Ectodermal cell (in vitro differentiated cells): ENCODE results near the gene ISLR.

Source experiments
- H3K27ac ChIP-seq: 2 replicates; pipeline ENCODE4 v1.7.0; 2013; ENCODE audit warnings: mild to moderate bottlenecking, low read depth, low read length; ENCODE audit not compliant: insufficient read depth, poor library complexity, severe bottlenecking
- H3K27me3 ChIP-seq: 2 replicates; pipeline ENCODE4 v1.7.0; 2013; ENCODE audit warnings: mild to moderate bottlenecking, low read length; ENCODE audit not compliant: insufficient read depth, control insufficient read depth, poor library complexity, severe bottlenecking
- H3K36me3 ChIP-seq: one replicate; pipeline ENCODE4 v1.7.0; 2013; ENCODE audit warnings: low read length; ENCODE audit not compliant: control insufficient read depth, insufficient read depth
- H3K4me1 ChIP-seq: one replicate; pipeline ENCODE4 v1.7.0; 2013; ENCODE audit warnings: low read length; ENCODE audit not compliant: control insufficient read depth, insufficient read depth
- H3K4me3 ChIP-seq: 2 replicates; pipeline ENCODE4 v1.7.0; 2013; ENCODE audit warnings: low read depth, low read length, control low read depth; ENCODE audit not compliant: insufficient read depth
- H3K9me3 ChIP-seq: 2 replicates; pipeline ENCODE4 v1.7.0; 2013; ENCODE audit warnings: mild to moderate bottlenecking, low read length, moderate library complexity; ENCODE audit not compliant: control insufficient read depth
- WGBS, 2 experiments: methylation state at CpG; one replicate each; pipeline ENCODE4 v1.1.7; 2013; ENCODE audit warnings: missing lambda C conversion rate in 2 of 2; 5-methylcytosine and 5-hydroxymethylcytosine counted together

ISLR gene

DNA sequence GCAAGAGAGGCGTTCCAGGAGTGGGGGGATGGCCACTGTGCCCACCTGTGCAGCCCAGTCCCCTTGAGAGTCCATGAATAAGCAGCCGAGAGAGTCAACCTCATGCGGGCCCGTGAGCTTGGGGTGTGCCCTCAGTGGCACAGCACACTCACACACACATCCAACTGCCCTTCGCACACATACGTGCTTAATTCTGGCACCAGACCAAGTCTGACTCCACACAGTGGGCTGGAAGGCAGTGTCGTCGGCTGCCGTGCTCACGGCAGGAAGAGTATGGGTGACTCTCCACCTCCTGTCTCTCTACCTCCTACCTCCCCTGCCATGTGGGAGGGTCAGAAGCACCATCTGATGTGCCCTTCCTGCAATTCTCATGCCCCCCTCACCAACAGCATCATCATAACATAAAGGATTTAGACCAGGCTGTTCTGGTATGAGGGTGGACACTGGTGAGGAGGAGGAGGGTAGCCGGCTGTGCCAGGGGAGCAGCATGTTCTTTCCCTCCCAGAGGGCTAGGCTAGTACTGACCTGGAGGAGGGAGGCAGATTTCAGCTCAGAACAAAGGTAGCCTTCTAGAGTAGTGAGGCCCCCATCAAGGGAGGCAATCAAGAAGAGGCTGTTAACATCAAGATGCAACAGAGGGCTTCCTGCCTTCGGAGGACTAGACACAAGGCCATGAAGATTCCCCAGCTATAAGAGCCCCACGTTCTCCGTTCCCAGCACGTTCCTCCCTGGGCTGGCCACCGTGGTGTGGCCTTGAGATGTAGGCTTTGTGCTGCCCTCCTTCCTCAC lies 34.3 kb downstream of the ISLR start:
- WGBS, 2 experiments: 93 to 95% methylated on average over 16 of the region's 16 CpGs
- peaks cover 57% of the 10 kb centered on the region for H3K4me1 ChIP-seq
- no peaks in the 10 kb centered on the region for H3K36me3 ChIP-seq
- H3K27ac ChIP-seq: no peak overlapping the region
- no peaks in the 10 kb centered on the region for H3K27me3 ChIP-seq
- no peaks in the 10 kb centered on the region for H3K9me3 ChIP-seq
- H3K4me3 ChIP-seq: no peak overlapping the region

DNA sequence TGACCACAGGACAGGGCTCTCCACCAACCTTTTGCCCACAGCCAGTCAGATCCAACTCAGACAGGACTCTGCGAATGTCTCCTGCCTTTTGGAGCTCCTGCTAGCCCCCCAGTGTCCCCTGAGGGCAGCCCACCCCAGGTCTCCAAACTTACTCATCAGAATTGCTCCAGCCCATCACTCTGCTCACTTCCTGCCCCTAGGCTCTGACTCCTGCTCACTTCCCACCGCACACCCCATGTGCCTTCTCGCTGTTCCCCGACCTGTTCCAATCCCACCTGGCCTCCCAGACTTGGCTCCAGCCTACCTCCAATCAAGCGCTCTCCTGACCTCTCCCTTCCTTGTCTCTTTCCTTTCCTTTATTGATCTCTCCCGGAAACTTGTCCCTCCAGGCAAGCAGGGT lies 35.0 kb downstream of the ISLR start:
- H3K9me3 ChIP-seq: no peaks in the 10 kb centered on the region
- no peaks in the 10 kb centered on the region for H3K36me3 ChIP-seq
- no peaks in the 10 kb centered on the region for H3K27me3 ChIP-seq
- H3K4me3 ChIP-seq: no peak overlapping the region
- no peak overlapping the region for H3K27ac ChIP-seq
- 57 to 58% methylated on average over 6 of the region's 6 CpGs for WGBS, 2 experiments
- peaks cover 57% of the 10 kb centered on the region for H3K4me1 ChIP-seq

DNA sequence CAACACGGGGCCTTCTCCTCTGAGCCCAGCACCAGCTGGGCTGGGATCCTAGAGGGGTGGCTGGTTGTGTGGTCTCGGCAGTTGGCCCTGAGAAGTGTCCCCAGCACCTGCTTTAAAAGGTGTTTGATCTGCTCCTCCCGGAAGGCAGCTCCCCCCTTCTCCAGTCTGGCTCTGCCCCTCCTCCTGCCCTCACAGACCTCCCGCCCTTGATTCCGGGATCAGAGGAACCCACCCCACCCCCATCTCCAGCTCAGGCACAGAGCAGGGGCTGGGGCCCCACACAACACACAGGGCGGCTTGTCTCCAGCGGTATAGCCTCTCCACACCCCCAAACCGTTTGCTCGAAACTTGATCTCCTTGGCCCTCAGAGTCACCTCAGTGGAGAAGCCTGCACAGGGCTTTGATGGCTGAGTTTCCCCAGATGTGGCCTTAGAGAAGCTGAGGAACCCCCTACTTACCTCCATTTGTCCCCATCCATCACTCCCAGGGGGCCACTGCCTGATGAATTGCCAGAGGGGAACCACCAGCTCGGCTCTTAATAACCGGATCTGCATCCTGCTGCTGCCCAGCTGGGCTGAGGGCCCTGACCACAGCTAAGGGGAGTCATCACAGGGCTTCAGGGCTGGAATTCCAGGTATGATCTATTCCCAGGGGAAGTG lies 35.5 kb downstream of the ISLR start:
- Histone ChIP-seq H3K36me3 (no peaks in the 10 kb centered on the region), H3K4me3 (no peak overlapping the region), H3K27ac (no peak overlapping the region), H3K27me3 (no peaks in the 10 kb centered on the region), H3K4me1 (peaks cover 57% of the 10 kb centered on the region), H3K9me3 (no peaks in the 10 kb centered on the region)
- WGBS, 2 experiments: 6 to 9% methylated on average over 11 of the region's 11 CpGs

DNA sequence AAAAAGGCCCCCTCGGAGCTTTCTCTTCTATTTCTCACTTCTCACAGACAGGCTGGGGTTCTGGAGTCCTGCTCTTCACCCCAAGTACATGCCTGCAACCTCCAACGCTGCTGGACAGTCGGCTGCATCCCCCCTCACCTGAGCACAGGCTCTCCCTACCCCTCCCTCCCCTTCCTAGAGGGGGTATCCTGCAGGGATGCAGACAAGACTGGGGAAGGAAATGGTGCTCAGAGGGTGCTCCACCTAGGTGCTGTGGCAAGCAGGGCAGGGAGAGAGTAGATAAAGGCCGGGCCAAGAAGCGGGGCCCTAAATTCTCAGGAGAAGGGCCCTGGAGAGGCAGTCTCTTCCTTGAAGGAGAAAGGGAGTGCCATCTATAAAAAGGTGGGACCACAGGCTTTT lies 36.0 kb downstream of the ISLR start:
- H3K36me3 ChIP-seq: no peaks in the 10 kb centered on the region
- H3K4me1 ChIP-seq: peaks cover 57% of the 10 kb centered on the region
- no peaks in the 10 kb centered on the region for H3K27me3 ChIP-seq
- 55 to 59% methylated on average over 5 of the region's 5 CpGs for WGBS, 2 experiments
- H3K27ac ChIP-seq: no peak overlapping the region
- H3K9me3 ChIP-seq: no peaks in the 10 kb centered on the region
- H3K4me3 ChIP-seq: no peak overlapping the region

DNA sequence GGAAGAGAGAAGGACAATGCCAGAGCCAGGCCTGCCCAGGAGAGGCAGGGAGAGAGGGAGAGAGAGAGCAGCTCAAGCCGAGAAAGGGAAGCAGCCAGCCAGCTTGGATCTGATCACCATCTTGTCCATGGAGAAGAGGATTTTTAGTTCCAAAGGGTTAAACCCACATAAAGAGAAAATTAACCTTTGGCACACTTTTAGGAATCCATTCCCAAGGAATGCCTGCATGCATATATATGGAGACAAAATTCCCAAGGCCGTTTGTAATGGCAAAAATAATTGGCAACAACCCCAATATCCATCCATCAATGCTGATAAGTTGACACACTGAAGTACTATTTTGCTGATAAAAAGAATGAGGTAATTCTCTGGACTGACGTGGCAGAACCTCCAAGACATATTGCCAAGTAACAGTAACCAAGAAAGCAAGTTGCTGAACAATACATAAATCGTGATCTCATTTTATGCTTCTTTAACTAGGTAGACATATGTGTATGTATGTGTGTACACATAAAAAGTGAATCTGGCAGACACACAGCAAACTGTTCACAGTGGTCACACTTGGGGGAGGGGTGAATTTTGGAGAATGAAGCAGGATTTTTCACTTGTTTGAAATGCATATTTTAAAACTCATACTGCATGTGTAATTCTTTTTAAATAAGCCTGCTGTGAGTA lies 36.6 kb downstream of the ISLR start:
- H3K4me1 ChIP-seq: peaks cover 58% of the 10 kb centered on the region
- WGBS, 2 experiments: 89 to 91% methylated on average over 4 of the region's 4 CpGs
- no peaks in the 10 kb centered on the region for H3K9me3 ChIP-seq
- H3K27me3 ChIP-seq: no peaks in the 10 kb centered on the region
- no peaks in the 10 kb centered on the region for H3K36me3 ChIP-seq
- H3K4me3 ChIP-seq: no peak overlapping the region
- H3K27ac ChIP-seq: no peak overlapping the region

DNA sequence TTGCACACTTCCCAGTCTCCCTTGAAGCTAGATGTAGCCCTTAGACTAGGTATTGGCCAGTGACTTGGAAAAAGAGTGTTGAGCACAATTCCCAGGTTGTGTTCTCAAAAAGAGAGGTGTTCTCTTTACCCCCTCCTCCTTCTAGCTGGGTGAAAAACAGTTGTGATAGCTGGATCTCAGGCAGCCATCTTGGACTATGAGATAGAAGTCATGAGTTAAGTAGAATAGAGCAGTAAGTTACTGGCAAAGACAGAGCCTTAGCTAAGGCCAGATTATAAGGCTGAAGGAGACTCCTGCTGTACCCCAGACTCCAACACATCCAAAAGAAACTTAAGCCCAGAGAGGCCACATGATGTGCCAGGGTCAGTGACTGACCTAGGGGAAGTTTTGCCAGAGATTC lies 37.2 kb downstream of the ISLR start:
- no peak overlapping the region for H3K27ac ChIP-seq
- H3K9me3 ChIP-seq: no peaks in the 10 kb centered on the region
- H3K27me3 ChIP-seq: no peaks in the 10 kb centered on the region
- no peak overlapping the region for H3K4me3 ChIP-seq
- H3K36me3 ChIP-seq: no peaks in the 10 kb centered on the region
- H3K4me1 ChIP-seq: peaks cover 59% of the 10 kb centered on the region

DNA sequence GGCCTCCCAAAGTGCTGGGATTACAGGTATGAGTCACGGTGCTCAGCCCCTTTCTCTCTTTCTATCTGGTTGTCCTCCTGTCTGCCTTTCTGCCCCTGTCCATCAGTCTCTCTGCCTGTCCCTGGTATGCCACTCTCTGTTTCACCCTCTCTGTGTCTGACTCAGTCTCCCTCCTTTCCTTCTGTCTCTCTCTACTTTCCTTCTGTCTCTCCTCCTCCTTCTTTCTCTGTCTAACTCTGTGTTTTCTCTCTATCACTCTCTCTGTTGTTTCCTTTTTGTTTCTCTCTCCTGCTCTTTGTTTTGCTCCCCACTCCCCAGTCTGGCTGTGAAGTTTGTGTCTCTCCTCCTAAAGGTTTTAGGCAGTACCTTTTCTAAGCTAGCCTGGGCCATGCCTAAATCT lies 38.1 kb downstream of the ISLR start:
- 90% methylated on average over 1 of the region's 1 CpG for WGBS, 2 experiments
- H3K36me3 ChIP-seq: no peaks in the 10 kb centered on the region
- no peaks in the 10 kb centered on the region for H3K9me3 ChIP-seq
- H3K27me3 ChIP-seq: no peaks in the 10 kb centered on the region
- H3K4me3 ChIP-seq: no peak overlapping the region
- no peak overlapping the region for H3K27ac ChIP-seq
- peaks cover 65% of the 10 kb centered on the region for H3K4me1 ChIP-seq

DNA sequence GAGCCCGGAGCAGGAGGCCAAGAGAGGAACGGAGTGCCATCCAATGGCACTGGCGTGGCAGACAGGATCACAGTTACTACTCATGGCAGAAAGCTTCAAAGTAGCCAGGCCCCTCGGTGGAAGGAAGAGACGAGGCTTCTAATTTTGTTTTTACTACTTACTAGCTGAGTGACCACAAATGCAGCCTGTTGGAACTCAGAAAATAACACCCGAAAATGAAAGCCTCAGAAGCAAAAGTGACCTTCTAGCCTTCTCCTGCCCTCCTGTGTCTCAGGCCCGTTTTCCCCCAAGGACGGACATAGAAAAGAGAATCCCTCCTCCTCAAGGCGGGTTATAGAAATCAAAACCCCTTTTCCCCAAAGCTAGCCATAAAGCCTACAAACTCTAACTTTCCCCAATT lies 39.0 kb downstream of the ISLR start:
- WGBS, 2 experiments: 84 to 85% methylated on average over 9 of the region's 9 CpGs
- Histone ChIP-seq H3K4me1 (peaks cover 60% of the 10 kb centered on the region), H3K4me3 (no peak overlapping the region), H3K27me3 (no peaks in the 10 kb centered on the region), H3K36me3 (no peaks in the 10 kb centered on the region), H3K9me3 (no peaks in the 10 kb centered on the region), H3K27ac (no peak overlapping the region)

DNA sequence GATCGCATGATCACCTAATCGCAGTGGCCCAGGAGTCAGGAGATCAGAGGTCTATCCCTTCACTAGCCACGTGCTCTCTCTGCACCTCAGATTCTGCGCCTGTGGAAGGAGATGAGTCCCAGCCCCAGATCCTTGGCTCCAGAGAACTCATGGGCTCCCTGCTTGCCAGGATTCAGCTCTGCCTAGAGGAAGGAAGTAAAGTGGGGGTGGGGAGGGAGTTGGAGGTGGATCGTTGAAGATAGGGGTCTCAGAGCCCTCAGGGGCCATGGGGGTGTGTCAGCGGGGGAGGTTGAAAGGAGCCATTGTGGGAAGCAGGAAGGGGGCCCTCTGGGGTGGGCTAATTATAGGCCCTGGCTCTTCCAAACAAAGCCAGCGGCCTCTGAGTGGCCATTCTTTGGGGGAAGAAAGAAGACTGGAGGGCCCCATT lies 40.4 kb downstream of the ISLR start:
- Histone ChIP-seq H3K4me3 (no peak overlapping the region), H3K9me3 (no peaks in the 10 kb centered on the region), H3K27ac (peak overlapping the region; percentile 74), H3K36me3 (no peaks in the 10 kb centered on the region), H3K27me3 (no peaks in the 10 kb centered on the region), H3K4me1 (peaks cover 55% of the 10 kb centered on the region)
- 13 to 16% methylated on average over 7 of the region's 7 CpGs for WGBS, 2 experiments

DNA sequence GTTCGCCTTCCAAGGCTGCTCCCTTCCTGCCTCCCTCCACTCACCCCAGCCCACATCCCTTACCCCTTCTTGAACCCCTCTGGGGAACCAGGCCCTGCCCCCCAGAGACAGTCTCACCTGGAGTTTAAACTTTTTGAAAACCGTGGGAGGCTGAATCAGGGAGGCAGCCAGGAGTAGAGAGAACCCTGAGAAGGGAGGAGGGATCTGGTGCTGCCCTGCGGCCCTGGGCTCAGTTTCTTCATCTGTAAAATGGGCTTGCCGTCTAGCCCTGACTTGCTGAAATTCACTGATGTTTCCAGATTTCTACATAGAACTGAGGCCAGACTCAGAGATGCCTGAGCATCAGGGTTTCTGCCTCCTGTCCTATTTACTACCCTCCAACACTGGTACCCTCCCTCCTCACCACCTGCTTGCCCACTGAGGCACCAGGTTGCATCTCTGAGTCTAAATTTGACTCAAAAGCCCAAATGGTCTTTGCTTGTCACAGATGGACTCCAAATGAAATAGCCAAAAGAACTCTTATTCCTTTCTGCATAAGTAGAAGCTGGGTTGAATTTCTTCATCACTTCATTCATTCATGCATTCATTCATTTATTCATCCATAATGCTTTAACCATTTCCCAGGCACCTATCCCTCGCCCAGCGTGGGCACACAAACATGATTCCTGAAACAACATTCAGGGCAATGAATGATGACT lies 41.0 kb downstream of the ISLR start:
- Histone ChIP-seq H3K9me3 (no peaks in the 10 kb centered on the region), H3K27ac (peak overlapping the region; percentile 71), H3K4me1 (peaks cover 49% of the 10 kb centered on the region), H3K4me3 (no peak overlapping the region), H3K36me3 (no peaks in the 10 kb centered on the region), H3K27me3 (no peaks in the 10 kb centered on the region)
- 40 to 48% methylated on average over 6 of the region's 6 CpGs for WGBS, 2 experiments
